ENCODE measurements around the gene ZNF618. TPM values are rescaled to one million over a fixed set of nuclear protein-coding genes. Genes with fewer than 3 reads are reported as not detected.

ZNF618 gene
- total and polyA plus RNA-seq, 2 experiments from 2014 or later = 20.0 to 26.0 TPM

DNA sequence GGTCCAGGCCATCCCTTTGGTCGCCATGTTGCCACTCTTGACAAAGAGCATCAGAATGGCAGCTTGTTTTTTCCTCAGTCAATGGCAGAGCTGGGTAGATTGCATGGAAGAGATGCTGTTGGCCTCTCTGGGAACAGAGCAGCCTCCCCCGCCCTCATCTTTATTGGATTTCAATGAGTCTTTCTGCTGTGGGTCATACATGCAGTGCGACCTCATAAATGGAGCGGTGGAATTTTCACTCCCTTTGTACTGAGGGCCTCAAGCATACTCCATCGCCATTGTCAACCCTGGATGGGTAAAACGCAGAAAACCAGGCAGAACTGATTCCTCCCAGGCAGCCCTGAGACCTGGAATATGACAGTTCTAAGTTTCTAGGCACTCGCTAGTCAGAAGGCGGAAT is 71.8 kb downstream of the ZNF618 start:
- DNase-seq (ENCODE audit: low read depth in 1 of 2, low spot score in 1 of 2) = no peak
- Histone ChIP-seq H3K36me3 (no peaks in the 10 kb centered on the region), H3K4me3 (no peak overlapping the region), H3K9me3 (ENCODE audit: low read depth) (no peaks in the 10 kb centered on the region), H3K27ac (no peak overlapping the region), H3K27me3 (no peaks in the 10 kb centered on the region), H3K4me1 (ENCODE audit: low read depth) (no peaks in the 10 kb centered on the region)
- TF ChIP-seq, protein P1, sequence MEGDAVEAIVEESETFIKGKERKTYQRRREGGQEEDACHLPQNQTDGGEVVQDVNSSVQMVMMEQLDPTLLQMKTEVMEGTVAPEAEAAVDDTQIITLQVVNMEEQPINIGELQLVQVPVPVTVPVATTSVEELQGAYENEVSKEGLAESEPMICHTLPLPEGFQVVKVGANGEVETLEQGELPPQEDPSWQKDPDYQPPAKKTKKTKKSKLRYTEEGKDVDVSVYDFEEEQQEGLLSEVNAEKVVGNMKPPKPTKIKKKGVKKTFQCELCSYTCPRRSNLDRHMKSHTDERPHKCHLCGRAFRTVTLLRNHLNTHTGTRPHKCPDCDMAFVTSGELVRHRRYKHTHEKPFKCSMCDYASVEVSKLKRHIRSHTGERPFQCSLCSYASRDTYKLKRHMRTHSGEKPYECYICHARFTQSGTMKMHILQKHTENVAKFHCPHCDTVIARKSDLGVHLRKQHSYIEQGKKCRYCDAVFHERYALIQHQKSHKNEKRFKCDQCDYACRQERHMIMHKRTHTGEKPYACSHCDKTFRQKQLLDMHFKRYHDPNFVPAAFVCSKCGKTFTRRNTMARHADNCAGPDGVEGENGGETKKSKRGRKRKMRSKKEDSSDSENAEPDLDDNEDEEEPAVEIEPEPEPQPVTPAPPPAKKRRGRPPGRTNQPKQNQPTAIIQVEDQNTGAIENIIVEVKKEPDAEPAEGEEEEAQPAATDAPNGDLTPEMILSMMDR (IDR thresholded peaks at IDR 0.05; ENCODE audit: low read depth, low read length) = no peak

DNA sequence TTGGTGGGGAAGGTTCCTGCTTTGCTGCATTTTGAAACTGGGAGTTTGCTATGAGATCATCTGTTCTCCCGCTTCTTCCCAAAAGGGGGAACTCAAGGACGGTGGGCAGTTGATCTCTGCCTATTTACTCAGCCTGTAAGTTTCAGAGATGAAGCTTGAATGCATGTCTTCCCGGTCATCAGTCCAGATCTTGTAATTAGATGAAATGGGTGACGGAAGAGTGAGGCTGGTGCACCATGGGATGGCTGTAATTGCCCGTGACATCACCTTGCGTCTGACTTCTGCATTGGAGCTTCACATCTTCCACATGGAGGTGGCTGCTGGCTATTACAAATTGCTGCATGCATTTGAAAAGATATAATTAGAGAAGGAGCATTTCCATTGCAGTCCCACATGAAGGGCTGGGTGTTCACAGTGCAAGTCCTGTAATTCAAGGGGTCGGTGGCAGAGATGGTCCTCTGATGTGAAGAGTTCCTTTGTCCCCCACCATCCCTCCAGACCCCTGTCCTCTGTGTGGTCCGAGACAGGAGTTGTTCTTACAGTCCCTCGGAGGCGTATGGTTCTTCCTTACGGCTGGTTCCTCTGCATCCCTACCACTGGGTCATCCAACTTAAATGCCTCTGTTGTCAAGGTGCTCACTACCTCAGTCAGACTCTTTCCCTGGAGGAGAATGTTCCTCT is 72.9 kb downstream of the ZNF618 start:
- H3K4me1 ChIP-seq (ENCODE audit: low read depth) = no peaks in the 10 kb centered on the region
- H3K9me3 ChIP-seq (ENCODE audit: low read depth) = no peaks in the 10 kb centered on the region
- no peak overlapping the region for H3K27ac ChIP-seq
- no peak overlapping the region for H3K4me3 ChIP-seq
- no peak for DNase-seq (ENCODE audit: low read depth in 1 of 2, low spot score in 1 of 2)
- TF ChIP-seq, protein P1 (IDR thresholded peaks at IDR 0.05; ENCODE audit: low read depth, low read length) = no peak
- H3K36me3 ChIP-seq = no peaks in the 10 kb centered on the region
- H3K27me3 ChIP-seq = no peaks in the 10 kb centered on the region

DNA sequence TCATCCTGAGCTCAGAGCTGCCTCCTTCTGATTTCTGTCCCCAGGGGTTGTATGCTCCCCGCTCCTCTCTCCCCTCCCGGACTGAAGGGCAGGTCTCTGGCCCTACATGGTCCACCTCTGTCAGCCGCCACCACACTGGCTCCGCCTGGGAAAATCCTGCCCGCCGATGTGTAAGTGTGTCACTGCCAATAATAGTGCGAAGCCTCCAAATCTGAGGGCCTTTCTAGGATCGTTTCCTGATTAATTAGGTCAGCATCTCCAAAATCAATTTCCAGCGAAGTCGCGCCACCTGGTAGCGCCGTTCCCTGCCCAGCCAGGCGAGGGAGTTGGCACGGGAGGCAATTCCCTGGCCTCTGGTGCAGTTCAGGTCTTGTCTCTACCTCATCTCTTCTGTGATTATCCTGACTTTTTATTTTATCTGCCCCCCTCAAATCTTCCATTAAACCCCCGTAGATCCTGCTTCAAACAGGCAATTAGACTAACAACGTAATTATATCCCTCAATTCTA is 73.5 kb downstream of the ZNF618 start:
- H3K4me1 ChIP-seq (ENCODE audit: low read depth) = no peaks in the 10 kb centered on the region
- no peaks in the 10 kb centered on the region for H3K27me3 ChIP-seq
- DNase-seq (ENCODE audit: low read depth in 1 of 2, low spot score in 1 of 2) = no peak
- no peak overlapping the region for H3K4me3 ChIP-seq
- H3K9me3 ChIP-seq (ENCODE audit: low read depth) = no peaks in the 10 kb centered on the region
- TF ChIP-seq, protein P1 (IDR thresholded peaks at IDR 0.05; ENCODE audit: low read depth, low read length) = no peak
- H3K27ac ChIP-seq = no peak overlapping the region
- no peaks in the 10 kb centered on the region for H3K36me3 ChIP-seq

DNA sequence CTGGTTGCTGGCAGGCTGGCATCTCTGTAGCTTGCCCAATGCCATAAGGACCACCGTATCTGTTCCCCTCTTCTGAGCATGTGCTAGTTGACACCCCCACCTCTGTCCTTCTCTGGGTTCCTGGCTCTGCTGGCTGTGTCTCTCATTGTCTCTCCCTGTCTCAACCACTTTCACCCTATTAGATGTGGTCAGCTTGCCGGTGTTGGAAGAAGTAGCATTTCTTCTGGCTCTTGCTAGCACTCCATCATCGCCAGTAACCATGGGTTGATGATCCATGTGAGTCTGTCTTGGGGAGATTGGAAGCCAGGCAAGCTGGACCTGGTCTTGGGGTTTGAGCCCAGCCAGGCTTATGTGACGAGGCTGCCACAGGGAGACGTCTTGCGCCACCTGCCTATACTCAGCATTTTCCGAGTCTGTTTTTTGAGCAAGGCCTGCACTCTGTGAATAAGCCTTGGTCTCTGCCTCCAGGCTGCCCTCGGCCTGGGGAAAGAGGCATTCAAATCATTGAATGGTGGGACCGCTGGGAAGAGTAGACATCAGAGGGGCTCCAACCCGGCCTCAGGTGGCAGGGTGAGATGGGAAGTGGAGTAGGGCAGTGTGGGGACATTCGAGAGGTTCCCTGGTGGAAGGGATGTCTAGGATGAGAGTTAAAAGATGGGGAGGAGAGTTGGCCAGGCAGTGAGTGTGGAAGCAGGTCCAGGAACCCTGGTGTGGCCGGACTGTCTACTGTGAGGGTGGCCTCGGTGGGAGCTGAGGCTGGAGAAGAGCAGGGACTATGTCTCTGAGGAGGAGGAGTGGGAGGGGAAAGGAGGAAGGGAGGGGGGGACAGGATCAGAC is 74.3 kb downstream of the ZNF618 start:
- H3K27me3 ChIP-seq = no peaks in the 10 kb centered on the region
- H3K4me3 ChIP-seq = no peak overlapping the region
- no peak overlapping the region for H3K27ac ChIP-seq
- H3K4me1 ChIP-seq (ENCODE audit: low read depth) = no peaks in the 10 kb centered on the region
- no peaks in the 10 kb centered on the region for H3K9me3 ChIP-seq (ENCODE audit: low read depth)
- H3K36me3 ChIP-seq = no peaks in the 10 kb centered on the region
- DNase-seq (ENCODE audit: low read depth in 1 of 2, low spot score in 1 of 2) = no peak
- TF ChIP-seq, protein P1 (IDR thresholded peaks at IDR 0.05; ENCODE audit: low read depth, low read length) = no peak

DNA sequence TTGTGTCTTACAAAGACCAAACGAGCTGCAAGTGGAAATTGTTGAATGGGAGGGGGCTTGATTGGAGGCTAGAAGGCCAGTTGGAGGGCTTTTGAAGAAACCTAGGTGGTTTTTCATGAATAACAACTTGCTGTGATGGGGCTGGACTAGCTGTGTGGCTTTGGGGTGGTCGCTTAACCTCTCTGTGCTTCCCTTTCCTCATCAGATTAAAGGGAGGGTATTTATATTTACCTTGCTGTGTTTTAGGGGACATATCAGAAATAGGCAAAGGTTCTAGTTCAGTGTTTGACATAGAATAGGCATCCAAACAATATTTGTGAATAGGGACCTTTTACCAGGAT is 74.9 kb downstream of the ZNF618 start:
- H3K4me3 ChIP-seq = no peak overlapping the region
- H3K27me3 ChIP-seq = no peaks in the 10 kb centered on the region
- DNase-seq (ENCODE audit: low read depth in 1 of 2, low spot score in 1 of 2) = no peak
- no peaks in the 10 kb centered on the region for H3K4me1 ChIP-seq (ENCODE audit: low read depth)
- TF ChIP-seq, protein P1 (IDR thresholded peaks at IDR 0.05; ENCODE audit: low read depth, low read length) = no peak
- no peaks in the 10 kb centered on the region for H3K9me3 ChIP-seq (ENCODE audit: low read depth)
- no peak overlapping the region for H3K27ac ChIP-seq
- no peaks in the 10 kb centered on the region for H3K36me3 ChIP-seq

All from cardiac muscle cell (in vitro differentiated cells and primary cell).